CD4-positive, alpha-beta T cell treated with Interleukin-4 for 1 hour (primary cell): ENCODE data around the gene COL8A1.

Experiments
- DNase-seq, 2 donors: peaks; one replicate each; pipeline ENCODE4 v3.0.0-alpha.2; 2020 to 2022

The COL8A1 gene

DNA sequence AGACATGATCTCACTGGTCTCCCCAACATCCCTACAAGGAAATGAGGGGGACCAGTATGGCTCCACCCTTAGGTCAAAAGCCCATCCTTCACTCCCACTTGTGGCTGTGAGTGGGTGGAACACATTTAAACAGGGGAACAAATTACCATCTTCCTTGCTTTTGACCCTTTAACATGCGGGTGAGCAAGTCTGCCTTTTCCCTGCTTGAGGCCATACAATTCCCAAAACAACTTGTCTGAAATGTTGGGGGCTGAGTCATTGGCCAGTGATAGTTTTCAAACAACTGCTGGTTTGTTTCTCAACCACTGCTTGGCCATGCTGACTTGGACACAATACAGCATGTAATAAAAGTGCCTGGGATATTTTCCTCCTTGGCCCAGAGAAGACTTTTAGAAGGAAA is 39.6 kb downstream of the COL8A1 start:
- no peak for DNase-seq

- DNase-seq = no peak
These were observed 40.5 kb downstream of the COL8A1 start for GRCh38 chr3:99678896-99679295.

- no peak for DNase-seq
These were observed 43.1 kb downstream of the COL8A1 start for GRCh38 chr3:99681512-99681911.

- no peak for DNase-seq
These were observed 43.6 kb downstream of the COL8A1 start for GRCh38 chr3:99681976-99682375.

DNA sequence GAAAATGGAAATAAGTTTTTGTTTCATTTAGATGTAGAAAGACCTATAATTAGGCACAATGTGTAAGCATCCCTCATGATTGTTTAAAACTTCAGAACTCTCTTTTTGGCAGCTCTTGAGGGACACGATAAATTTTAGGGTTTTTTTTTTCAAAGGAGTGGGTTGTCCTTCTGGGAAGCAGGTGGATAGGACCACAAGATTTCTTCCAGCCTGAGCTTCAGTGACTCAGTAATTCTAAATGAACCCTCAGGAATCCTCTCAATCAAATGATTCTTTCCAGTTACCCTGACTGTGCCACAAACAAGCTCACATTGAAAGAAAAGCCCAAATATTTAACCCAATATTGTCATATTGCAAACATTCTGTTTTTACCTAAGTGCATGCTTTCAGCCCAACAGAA is 45.1 kb downstream of the COL8A1 start:
- no peak for DNase-seq

DNA sequence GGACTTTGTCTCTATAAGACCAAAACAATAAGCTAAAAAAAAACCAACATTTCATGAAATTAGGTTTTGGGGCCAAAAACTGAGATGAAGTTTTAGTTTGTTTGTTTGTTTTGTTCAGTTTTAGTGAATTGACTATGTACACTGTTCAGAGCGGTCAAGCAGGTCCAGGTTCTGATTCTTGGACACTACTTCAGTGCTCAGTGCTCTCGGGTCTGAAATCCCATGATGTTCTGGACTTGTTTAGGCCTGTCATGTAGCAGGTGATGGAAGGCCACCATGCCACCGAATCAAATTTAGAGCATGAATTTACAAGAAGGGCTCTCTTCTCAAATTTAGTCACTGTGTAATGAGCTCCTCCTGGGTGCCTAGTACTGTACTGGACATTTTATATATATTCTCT is 45.5 kb downstream of the COL8A1 start:
- no peak for DNase-seq

- DNase-seq = no peak
These were observed 46.2 kb downstream of the COL8A1 start for GRCh38 chr3:99684644-99685043.

DNA sequence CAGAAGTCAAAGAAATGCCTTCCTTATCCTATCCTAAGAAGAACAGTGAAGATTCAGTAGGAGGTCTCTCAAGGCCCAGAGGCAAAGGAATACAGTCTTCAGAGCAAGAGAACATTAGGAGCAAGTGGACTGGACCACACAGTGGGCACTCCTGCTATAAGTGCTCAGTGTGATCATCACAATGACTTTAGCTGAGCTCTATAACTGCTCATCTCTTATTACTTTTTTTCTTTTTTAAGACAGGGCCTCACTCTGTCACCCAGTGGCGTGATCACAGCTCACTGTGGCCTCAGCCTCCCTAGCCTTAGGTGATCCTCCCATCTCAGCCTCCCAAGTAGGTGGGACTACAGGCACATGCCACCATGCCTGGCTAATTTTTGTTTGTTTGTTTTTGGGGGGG is 48.1 kb downstream of the COL8A1 start:
- DNase-seq = no peak

GRCh38 chr3:99686955-99687612 is 48.7 kb downstream of the COL8A1 start:
- no peak for DNase-seq

DNA sequence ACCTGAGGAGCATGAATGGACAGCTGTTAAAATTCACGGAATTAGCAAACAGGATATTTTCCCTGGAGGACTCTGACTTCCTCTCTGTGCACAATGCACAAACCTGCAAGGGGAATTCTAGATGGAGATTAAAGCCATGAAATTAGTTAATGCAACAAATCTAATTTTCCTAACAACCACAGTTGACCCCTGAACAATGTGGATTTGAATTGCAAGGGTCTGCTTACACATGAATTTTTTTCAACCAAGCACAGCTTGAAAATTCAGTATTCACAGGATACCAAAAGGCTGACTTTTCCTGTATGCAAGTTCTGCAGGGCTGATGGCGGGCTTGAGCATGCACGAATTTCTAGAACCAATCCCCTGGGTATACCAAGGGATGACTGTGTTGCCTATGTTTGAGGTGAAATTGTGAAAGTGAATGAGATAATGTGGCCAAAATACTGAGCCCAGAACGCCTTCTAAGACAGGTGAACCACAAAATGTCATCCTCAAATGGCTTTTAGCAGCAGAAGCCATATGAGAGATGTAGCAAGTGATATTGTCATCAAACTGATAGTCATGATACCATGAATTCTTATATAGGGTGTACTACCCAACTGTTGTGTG is 52.5 kb downstream of the COL8A1 start:
- DNase-seq = no peak

DNA sequence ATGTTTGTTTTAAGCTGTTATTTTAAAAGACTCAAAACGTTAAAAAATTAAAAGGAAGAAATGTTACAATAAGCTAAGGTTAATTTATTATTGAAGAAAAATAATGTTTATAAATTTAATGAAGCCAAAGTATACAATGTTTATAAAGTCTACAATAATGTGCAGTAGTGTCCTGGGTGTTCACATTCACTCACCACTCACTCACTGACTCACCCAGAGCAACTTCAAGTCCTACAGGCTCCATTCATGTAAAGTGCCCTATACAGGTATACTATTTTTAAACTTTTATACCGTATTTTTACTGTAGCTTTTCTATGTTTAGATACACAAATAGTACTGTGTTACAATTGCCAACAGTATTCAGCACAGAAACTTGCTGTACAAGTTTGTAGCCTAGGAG is 55.2 kb downstream of the COL8A1 start:
- DNase-seq = no peak

DNA sequence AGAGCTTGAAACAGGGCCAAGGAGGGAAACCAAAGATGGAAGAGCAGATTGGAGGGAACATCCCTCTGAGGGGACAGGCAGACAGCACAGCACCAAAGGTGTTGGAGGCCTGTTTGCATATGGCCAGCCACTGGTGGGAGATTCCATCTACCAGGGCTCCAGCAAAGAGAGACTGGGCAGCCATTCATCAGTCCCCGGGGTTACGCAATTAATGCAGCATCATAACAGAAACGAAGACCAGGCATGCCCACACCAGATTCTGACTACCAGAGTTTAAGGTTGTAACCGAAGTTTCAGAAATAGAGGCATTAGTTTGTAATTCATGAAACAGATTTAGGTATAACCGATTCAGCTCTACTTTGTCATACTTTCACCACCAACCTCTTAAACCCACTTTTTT is 58.1 kb downstream of the COL8A1 start:
- no peak for DNase-seq

- DNase-seq = no peak
These were observed 58.9 kb downstream of the COL8A1 start for GRCh38 chr3:99697250-99697649.

GRCh38 chr3:99698932-99699331 is 60.5 kb downstream of the COL8A1 start:
- DNase-seq = no peak

GRCh38 chr3:99699841-99700240 is 61.4 kb downstream of the COL8A1 start:
- no peak for DNase-seq

DNA sequence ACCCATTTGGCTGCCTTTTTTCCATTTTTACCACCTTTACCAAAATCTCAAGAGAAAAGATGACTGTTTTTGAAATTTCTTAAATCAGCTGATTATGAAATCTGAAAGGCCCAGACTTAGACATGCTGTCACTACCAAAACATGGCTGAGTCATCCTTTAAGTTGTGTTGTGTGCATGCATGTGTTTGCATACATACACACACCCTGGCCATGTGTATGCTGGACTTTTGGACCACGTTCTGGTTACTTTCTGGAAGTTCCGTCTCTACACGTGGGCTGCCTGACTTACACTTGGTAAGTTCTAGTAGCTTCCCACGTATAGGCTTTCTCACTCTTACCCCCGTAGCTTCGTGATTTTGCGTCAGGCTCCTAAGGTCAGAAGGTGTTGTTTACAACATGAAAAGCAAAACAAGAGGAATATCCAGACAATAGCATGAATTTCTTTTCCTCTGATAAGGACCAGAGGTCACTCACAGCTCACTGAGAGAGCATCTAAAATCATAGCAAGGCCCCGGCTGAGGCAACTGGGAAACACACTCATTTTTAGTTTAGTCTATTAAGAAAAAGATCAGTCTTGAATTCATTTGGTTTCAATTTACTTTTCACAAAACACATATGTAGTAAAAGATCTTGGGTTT is 62.4 kb downstream of the COL8A1 start:
- no peak for DNase-seq

- no peak for DNase-seq
These were observed 64.9 kb downstream of the COL8A1 start for GRCh38 chr3:99702953-99703943.

DNA sequence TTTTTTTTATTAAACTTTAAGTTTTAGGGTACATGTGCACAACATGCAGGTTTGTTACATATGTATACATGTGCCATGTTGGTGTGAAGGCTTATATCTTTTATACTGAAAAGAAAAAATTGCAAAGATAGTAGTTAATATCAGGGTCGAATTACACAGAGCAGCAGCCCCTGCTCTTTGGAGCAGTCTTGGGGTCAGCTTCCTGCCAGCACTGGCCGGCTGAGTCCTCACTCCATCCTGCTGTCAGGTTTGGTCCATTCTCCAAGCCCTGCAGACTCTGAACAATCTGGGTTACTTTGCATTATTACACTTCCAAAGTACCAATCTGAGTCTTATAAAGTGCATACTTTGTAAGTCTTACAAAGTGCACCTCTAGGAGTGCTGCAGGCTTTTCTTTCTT is 66.0 kb downstream of the COL8A1 start:
- DNase-seq = no peak

GRCh38 chr3:99706410-99706809 is 68.0 kb downstream of the COL8A1 start:
- DNase-seq = no peak

GRCh38 chr3:99708207-99708745 is 69.9 kb downstream of the COL8A1 start:
- DNase-seq = no peak

- no peak for DNase-seq
These were observed 71.3 kb downstream of the COL8A1 start for GRCh38 chr3:99709686-99710085.

DNA sequence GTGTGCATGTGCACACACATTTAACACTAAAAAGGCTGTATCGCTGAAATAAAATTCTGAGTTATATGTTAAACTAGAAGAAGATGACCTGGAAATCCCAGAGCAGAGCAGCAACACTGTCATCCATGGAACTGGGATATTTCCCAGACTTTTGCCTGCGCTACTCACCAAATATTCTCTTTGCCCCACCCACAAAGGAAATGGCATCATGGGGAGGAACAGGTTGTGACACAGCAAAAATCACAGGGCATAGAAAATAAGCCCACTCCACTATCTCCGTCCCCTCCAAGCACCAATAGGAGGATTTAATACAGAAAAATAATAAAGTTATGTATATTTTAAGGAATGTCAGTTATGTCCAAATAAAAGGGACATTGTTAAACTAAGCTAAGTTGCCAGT is 71.7 kb downstream of the COL8A1 start:
- no peak for DNase-seq

DNA sequence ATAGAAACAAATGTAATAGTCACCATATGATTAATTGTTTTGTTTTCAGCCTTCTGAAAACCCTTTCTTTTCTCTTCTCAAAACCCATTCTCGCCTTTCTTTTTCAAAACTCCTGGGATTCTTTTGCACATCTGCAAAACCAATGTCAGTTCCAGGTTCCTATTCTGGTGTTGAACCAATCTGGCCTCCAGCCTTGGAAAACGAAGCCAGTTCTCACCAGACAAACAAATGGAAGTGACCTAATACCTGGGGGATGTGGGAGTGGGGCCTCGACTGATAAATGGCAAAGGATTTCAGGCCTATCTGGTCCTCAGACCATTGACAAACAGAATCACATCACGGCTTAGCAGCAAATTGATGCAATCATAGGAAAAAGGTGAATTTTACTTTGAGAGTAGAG is 73.0 kb downstream of the COL8A1 start:
- no peak for DNase-seq
